SHP77 treated with DMSO at 0.1 percent for 48 hours (cell line): Measurements from ENCODE around the gene PAPPA.

ENCODE experiments used
- DNase-seq: peaks from one replicate; lab custom pipeline; 2025; lab: John Stamatoyannopoulos, UW

Gene PAPPA

DNA sequence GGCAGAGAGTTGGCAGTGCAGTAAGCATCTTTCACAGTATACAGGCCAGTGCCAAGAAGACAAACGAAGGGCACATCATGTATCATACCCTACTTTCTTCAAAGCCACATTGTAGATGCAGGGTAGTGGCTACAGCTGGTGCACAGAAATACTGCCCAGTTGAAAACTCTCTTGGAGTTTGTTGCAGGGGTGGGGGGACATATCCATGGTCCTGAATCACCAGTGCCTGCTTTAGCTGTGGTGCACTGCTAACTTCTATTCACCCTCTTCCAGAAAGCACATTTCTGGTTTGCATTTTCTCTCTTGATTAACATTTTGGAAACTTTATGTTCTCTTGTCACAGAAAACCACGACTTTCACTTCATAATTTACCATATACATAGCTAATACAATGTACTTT is 196.6 kb downstream of the PAPPA start:
- DNase-seq: no peak

DNA sequence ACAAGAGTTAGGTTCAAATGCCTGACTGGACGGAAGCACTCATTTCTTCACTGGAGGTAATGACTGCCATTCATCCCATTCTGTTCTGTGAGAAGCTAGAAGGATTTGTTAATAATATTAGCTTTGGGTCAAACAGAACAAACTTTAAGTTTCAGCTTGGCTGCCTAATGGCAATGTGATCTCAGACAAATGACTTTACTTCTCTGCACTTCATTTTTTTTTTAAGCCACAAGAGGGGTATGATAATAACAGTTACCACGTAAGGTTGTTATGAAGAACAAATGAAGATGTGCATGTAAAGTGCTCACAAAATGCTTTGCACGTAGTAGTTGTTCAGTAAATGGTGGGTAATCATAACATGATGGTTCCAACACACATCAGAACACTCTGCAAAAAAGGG is 199.4 kb downstream of the PAPPA start:
- DNase-seq: no peak

DNA sequence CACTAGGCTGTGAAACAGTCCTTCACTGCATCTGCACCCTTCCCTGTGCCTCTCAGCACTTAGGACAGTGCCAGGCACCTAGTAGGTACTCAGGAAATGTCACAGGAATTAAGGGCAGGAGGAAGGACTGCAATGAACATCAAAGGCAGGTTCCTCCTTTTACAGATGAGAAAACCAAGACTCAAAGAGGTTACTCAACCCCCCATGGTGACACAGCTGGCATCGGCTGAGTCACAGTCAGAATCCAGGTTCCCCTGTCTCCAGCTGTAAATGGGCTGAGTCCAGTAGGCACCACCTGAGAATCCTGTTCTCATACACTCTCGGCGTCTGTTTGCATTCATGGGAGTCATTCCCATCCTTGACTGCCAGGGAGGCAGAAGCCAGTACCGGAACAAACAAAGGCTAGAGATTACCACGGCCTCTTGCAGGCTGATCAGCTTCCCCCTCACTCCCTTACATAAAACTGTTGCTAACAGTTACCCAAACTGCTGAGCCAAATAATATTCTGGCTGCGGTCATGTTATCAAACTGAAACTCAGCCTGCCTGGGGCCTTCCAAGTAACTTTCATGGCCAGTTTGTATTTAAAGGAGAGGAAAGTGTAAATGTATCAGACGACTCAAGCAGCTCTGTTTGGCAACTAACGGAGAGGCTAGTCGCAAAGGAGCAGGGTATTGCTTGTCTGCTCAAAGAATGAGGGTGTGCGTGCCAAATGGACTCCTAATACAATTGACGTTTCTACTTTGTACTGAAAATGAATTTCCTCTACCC is 201.7 kb downstream of the PAPPA start:
- peak; percentile 53 for DNase-seq

DNA sequence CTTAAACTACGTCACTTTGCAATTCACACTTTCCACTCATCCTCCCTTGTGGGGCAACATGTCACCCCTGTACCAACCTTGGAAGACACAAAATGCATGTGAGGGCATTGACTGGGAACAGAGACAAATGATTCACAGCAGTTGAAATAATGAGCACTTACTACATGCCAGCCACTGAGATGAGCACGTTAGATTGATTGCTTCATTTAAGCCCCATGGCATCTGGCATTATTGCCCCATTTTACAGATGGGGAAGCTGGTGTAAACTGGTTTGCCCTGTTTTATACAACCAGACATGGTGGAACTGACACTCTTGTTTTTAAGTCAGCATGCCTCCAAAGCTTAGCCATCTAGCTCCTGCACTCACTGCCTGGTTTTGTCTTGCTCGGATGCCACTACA is 204.7 kb downstream of the PAPPA start:
- DNase-seq: no peak

DNA sequence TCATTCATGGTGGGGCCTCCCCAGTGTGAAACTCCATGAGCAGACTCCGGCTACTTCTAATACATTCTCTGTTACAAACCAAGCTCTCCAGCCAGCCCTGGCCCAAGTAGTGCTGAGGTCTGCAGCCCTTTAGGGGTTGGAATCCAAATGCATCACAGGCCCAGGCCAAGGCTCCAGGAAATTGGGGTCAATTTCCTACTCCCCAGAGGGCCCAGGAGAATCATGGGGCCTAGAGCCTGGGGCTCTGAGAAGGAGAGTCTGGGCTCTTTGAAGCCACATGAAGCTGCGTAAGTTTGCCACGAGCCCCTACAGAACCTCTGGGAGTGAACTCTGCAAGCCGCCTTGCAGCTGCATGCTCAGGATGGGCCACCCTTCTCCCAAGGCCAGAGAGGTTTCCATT is 206.4 kb downstream of the PAPPA start:
- no peak for DNase-seq

DNA sequence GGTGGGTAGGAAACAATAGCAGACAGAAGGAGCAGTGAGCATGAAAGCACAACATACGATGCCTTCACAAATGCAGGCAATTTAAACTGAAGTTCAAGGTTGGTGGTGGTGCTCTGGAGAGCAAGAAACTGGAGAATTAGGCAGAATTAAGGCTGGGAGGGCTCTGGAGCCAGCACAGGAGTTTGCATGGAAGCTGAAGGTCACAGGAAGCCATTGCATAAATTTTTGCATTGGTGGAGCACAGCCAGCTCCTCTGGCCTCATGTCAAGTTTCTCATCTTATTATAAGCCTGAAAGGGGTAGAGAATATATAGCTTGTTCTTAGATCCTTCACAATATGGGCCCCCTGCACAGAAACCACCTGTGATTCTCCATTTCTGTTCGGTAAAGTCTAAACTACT is 207.4 kb downstream of the PAPPA start:
- no peak for DNase-seq

DNA sequence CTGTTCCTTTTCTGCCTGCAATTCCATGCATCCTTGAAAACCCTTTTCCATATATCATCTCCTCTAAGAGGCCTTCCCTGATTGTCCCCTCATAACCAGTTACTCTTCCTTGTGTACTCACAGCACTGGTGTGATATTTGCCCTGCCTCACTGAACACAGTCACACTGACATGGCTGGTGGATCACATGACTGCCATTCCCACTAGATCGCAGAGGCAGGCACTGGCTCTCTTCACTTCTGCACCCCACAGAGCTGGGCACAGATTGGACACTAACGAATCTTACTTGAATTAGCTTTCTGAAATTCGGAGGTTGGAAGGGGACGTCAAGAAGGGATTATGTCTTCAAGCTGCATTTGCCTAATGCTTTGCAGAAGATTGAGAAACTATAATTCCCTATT is 208.0 kb downstream of the PAPPA start:
- no peak for DNase-seq

DNA sequence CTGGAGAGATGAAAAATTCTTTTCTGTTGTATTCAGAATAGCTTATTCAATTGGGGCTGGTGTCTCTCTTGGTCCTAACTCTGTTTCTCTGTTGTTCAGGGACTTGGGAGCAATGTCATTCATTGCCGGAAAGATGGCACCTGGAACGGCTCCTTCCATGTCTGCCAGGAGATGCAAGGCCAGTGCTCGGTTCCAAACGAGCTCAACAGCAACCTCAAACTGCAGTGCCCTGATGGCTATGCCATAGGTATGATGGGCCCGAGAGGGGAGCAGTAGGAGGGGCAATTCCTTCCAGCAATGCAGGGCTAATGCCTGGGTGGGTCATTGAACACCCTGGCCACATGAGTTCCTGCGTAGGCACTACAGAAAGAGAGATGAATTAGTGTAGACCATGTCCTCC is 208.9 kb downstream of the PAPPA start:
- no peak for DNase-seq

DNA sequence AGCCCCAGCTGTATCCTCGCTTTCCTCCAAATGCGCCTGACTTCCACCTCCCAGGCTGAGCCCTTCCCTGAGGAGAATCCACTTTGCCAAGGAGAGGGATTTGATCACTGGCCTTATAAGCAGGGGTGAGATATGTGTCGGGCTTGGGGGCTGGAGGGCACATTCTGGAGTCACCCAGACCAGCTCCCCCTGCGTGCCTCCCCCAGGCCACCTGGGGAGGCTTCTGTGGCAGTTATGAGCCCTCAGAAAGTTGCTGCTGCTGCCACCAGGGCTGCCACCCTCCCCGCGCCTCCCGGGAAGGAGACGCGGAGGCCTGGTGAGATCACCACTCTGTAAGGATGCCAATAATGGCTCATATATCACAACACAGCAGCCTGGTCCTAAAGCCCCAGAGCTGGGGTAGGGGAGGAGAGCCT is 211.5 kb downstream of the PAPPA start:
- peak; percentile 26 for DNase-seq

DNA sequence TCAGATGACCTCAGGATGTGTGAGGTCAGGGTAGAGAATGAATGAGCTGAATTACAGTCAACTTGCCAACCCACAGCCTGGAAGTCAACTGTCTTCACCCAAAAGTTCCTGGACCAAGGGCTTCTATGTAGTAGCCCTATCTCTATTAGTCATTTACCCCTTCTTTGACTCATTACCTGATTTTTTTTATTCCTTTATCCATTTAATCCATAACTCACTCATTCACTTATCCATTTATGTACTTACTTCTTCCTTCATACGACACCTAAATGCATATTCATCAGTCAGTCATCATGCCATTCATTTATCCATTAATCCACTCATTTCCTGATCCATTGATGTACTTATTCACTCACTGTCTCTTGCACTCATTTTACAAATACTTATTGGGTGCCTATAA is 212.7 kb downstream of the PAPPA start:
- DNase-seq: no peak

DNA sequence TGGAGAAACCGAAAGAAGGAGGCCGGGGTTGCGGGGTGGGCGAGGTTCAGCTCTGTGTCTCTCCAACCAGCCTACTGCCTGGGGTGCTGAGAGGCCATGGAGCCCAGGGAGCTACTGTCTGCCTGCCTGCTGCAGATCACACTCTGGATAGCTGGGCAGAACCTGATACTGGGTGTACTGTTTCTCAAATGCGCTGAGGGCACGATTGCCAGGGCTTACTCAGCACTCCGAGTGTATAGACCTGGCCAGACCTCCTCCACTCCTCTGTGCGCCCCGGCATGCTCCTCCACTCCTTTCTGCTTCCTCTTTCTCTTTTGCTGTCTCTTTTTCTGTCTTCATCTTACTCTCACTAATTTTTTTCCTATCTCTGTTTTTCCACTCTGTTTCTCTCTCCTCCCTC is 215.1 kb downstream of the PAPPA start:
- no peak for DNase-seq

DNA sequence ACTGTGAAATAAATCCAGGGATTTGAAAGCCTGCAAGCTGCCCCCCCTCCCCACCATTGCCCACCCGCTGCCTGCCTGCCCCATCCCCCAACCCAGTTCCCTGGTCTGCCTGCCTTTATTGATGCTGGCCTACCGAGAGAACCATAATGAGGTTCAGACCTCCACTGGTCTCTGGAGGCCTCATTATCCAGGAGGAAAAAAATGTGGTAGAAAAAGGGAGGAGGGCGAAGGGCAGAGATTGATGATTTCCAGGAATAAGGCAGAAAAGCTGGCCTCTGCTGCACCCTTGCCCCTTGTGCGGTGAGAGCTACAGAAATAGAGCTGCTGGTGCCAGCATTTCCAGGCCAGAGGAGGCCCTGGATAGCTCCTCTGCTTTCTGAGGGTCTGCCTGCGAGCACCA is 216.1 kb downstream of the PAPPA start:
- no peak for DNase-seq

DNA sequence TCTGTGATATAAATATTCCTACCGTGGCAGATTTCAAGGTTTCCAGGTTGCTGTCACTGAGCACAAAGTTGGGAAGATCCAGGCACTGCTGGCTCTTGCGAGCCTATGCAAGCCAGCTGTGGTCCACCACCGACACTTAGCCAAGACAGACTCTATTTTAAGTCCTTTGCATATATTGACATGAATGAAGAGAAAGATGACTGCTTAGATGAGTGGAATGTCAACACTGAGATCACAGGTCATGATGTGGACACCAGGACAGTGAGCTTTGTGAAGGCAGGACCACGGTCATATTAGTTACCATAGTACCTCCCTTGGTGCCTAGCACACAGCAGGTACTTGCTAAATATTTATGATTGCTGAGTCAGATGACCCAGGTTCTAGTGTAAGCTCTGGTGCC is 217.0 kb downstream of the PAPPA start:
- DNase-seq: no peak

DNA sequence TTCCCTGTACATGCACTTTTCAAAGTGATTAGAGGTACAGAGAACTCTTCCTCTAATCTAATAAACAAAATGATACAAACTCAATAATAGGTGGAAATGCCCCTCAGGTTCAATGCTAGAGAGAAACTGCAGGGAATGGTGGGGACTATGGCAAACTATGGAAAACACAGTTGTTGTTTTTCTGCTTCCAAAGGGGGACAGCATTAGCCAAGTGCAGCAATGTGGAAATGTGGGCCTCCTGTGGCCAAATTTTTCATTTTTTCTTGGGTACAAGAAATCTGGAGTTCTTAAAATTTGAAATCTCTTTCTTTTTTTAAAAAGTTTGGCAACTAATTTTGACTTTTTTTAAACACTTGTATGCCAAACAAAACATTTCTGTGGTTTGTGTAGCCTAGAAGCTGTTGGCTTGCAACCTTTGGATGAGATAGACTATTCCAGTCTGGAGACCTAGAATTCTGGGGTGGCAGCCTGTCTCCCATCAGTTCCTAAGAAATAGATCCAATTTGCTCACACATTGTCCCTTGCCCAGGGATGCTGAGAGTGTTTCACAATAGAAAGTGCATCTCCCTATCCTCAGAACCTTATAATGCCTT is 218.6 kb downstream of the PAPPA start:
- DNase-seq: no peak

DNA sequence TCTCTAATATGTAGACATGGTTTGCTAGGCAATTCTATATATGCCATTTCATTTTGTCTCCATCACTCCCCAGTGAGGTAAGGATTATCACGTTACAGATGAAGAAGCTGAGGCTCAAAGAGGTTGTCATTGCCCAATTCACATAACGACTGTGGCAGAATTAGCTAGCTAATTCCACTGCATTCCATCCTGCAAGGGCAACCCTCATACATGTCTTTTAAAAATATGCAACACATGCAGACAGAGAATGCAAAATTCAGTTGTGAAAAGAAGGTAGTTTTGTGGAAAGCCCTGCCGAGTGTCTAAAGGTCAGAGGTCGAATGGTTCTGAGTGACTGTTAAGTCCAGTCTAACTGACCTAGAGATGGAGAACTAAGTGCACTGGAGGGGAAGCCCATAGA is 219.2 kb downstream of the PAPPA start:
- no peak for DNase-seq

DNA sequence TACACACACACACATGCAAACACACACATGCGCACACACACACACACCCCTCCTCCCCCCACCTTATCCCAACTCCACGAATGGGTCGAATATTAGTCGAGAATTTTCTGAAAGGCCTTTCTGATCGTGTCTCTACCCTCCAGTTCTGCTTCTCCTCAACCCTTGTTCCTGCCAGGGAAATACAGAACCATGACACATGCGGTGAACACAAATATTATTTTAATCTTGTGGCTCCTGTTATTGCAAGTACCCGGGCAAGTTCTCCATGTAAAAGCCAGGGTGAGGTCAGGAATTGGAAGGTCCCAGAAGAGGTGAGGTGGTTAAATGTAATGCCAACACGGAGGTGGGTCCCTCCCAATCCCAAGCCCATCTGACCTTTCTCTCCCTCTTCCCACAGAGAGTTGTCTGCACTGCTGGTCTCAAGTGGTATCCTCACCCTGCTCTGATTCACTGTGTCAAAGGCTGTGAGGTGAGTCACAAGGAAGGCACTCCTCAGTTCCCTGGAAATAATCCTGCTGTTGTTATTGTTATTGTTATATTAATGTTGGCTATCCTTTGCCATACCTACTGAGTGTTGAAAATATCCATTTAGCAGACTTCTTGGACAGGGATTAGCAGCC is 223.7 kb downstream of the PAPPA start:
- no peak for DNase-seq

DNA sequence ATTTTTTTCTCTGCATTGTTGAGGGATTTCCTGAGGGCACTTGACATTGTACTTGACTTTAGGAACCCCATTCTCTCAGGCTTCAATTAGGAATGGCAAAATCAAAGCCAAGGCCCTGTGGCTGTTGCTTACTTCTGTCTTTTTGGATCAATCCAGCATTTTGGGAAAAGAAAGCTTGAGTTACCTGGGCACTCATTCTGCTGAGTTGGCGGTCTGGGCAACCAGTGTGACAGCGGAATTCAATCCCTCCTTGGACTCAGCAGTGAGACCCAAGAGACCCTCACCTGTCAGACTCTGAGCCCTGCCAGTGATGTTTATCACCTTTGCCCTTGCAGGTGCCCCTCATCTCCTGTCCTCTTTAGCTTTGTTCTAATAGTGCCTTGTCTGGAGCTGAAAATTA is 225.3 kb downstream of the PAPPA start:
- no peak for DNase-seq

DNA sequence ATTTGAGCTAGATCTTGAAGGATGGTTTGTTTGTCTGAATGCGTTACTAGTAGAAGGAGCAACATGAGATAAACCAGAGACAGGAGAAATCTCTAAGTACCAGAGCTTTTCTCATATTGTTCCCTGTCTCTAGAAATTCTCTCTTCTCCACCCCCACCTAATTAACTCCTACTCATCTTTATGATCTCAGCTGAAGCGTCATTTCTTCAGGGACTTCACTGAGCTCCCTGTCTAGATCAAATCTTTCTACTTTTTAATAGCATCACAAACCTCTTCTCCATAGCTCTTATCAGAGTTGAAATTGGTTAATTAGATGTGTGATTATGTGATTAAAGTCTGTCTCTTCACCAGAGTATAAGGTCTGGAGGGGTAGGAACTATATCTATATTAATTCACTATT is 226.2 kb downstream of the PAPPA start:
- no peak for DNase-seq

DNA sequence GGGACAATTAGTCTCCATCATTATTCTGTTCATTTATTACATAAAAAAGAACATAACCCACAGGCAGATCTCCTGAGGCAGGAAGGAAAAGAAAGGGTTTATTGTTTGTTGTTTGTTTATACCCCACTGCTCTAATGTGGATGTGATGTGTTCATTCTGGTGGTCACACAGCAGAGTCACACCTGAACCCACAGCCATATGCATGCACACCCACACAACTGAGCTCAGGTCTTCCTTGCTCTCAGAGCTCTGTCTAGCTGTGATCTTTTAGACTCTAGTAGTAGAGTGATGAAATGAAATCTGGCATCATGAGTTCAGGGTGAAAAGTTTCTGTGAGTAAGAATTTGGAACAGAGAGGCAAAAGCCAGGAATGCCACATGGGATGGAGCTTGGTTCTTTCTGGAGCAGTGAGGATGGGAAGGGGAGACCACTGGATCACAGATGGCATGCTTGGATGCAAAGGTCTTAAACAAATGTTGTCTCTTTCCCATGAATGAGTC is 227.0 kb downstream of the PAPPA start:
- no peak for DNase-seq

DNA sequence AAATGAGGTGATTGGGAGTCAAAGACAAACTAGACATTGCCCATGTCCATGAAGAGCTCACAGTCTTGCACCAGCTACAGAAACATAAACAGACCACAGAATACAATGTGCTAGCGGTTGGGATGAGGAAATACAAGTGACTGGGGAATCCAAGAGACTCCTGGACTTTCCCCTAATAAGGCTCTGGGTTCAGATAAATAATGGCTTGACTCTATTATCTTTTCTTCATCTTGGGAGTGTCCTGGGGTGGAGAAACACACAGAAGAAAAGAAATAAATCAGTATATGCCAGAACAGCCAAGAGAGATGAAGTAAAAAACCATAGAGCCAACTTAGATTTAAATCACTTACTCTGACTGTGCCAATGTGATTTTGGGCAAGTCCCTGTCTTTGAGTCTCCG is 227.8 kb downstream of the PAPPA start:
- no peak for DNase-seq

DNA sequence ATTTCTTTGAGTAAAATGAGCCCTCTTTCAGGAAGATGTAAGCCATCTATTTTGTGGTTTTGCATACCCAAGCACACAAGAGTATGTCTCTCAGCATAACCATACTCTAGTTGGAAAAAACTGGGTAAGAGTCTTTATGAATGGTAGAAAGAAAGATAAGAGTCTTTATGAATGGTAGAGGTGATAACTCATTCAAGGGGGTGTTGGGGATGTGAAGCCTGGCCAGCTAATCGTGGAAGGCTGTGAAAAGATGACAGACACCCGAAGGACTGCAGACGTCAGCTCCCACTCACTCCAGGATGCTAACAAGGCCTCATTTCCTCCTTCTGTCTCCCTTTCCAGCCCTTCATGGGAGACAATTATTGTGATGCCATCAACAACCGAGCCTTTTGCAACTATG is 228.5 kb downstream of the PAPPA start:
- no peak for DNase-seq

DNA sequence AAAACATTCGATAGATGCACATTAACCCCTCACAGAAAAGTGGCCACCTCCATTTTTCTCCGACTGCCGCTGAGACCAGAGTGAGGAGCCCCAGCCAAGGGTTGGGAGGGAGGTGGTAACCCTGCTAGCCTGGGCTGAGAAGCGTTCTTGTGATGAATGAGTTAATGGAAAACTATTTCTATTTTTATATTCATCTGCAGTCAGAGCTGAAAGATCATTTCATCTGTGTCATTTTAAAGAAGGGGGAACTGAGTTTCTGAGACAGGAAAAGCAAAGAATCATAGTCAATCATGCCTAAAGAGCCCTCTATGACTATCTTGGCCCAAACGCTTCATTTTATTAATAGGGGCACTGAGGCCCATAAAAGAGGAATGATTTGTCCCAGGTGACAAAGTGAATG is 229.5 kb downstream of the PAPPA start:
- no peak for DNase-seq

DNA sequence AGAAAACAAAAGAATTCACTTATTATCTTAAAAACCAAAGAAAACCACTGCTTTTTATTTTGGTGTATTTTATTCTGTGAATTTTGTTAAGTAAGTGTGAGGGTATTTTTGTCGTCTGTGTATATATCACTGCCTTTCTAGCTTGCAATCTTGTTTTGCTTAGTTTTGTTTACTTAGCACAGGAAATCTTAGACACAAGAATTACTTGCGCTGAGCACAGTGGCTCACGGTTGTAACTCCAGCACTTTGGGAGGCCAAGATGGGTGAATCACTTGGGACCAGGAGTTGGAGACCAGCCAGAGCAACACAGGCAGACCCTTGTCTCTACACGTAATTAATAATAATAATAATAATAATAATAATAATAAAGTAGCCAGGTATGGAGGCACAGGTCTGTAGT is 230.3 kb downstream of the PAPPA start:
- no peak for DNase-seq
